ENCODE data around the gene FKBP11. TPM values are rescaled to one million over a fixed set of nuclear protein-coding genes. Genes with fewer than 3 reads are reported as not detected.

FKBP11 gene
- total RNA-seq, 4 donors from 2014 or later, result 12.1 to 35.9 (median 20.9) TPM

GRCh38 chr12:48972213-48972951 is 47.1 kb upstream of the FKBP11 start:
- in situ Hi-C loops (cut with MboI; ENCODE audit: low pct_ligation_motif_present in 1 of 4, low pct_unique_long_range_greater_than_20kb in 1 of 4, low sequenced_read_pairs in 3 of 4), result no loop called here
- peaks cover 9 to 40% (median 32%) of the 10 kb centered on the region in 4 donors for H3K4me1 ChIP-seq

GRCh38 chr12:48970702-48971334 is 45.5 kb upstream of the FKBP11 start:
- no peaks in the 10 kb centered on the region for H3K9me3 ChIP-seq
- peaks cover 9 to 38% (median 32%) of the 10 kb centered on the region in 4 donors for H3K4me1 ChIP-seq
- peak overlapping the region in 1 of 4 donors; percentile 35 for H3K4me3 ChIP-seq
- no peak overlapping the region for H3K27ac ChIP-seq
- H3K27me3 ChIP-seq, result peaks cover 67% of the 10 kb centered on the region
- TF ChIP-seq POLR2A (IDR thresholded peaks at IDR 0.05), result no peak
- TF ChIP-seq CTCF (IDR thresholded peaks at IDR 0.05), result no peak
- TF ChIP-seq EP300 (IDR thresholded peaks at IDR 0.05; ENCODE audit: low read depth), result no peak
- TF ChIP-seq POLR2AphosphoS5 (IDR thresholded peaks at IDR 0.05), result no peak
- DNase-seq, result no peak
- H3K36me3 ChIP-seq, result no peaks in the 10 kb centered on the region
- in situ Hi-C loops (cut with MboI; ENCODE audit: low pct_ligation_motif_present in 1 of 4, low pct_unique_long_range_greater_than_20kb in 1 of 4, low sequenced_read_pairs in 3 of 4), result no loop called here
- intact Hi-C loops (cut with DNase I; ENCODE audit: low total_unique reads), result no loop called here
- 41% methylated on average over 8 of the region's 10 CpGs; no CpG with 5 or more reads in 1 of the 2 donors for WGBS, 2 donors (ENCODE audit: low coverage in 1 of 2)

More at GRCh38 chr12:48972213-48972951, 47.1 kb upstream of the FKBP11 start:
- no peak overlapping the region for H3K4me3 ChIP-seq
- TF ChIP-seq POLR2AphosphoS5 (IDR thresholded peaks at IDR 0.05) (no peak), EP300 (IDR thresholded peaks at IDR 0.05; ENCODE audit: low read depth) (no peak), POLR2A (IDR thresholded peaks at IDR 0.05) (no peak), CTCF (IDR thresholded peaks at IDR 0.05) (no peak)
- no peaks in the 10 kb centered on the region for H3K9me3 ChIP-seq
- WGBS, 2 donors (ENCODE audit: low coverage in 1 of 2), result 19% methylated on average over 12 of the region's 23 CpGs; no CpG with 5 or more reads in 1 of the 2 donors
- H3K27me3 ChIP-seq, result peaks cover 81% of the 10 kb centered on the region
- no peaks in the 10 kb centered on the region for H3K36me3 ChIP-seq
- intact Hi-C loops (cut with DNase I; ENCODE audit: low total_unique reads), result no loop called here
- H3K27ac ChIP-seq, result no peak overlapping the region
- DNase-seq, result no peak

GRCh38 chr12:48969833-48970701 is 44.8 kb upstream of the FKBP11 start:
- TF ChIP-seq CTCF (IDR thresholded peaks at IDR 0.05), result peak in 1 of 5 experiments; percentile 9
- TF ChIP-seq POLR2A (IDR thresholded peaks at IDR 0.05), result no peak
- TF ChIP-seq EP300 (IDR thresholded peaks at IDR 0.05; ENCODE audit: low read depth), result no peak
- TF ChIP-seq POLR2AphosphoS5 (IDR thresholded peaks at IDR 0.05), result no peak
- H3K4me1 ChIP-seq, result peaks cover 9 to 38% (median 32%) of the 10 kb centered on the region in 4 donors
- H3K9me3 ChIP-seq, result no peaks in the 10 kb centered on the region
- DNase-seq, result no peak
- no peak overlapping the region for H3K27ac ChIP-seq
- intact Hi-C loops (cut with DNase I; ENCODE audit: low total_unique reads) (no loop called here), in situ Hi-C loops (cut with MboI; ENCODE audit: low pct_ligation_motif_present in 1 of 4, low pct_unique_long_range_greater_than_20kb in 1 of 4, low sequenced_read_pairs in 3 of 4) (no loop called here)
- H3K36me3 ChIP-seq, result no peaks in the 10 kb centered on the region
- peaks cover 59% of the 10 kb centered on the region for H3K27me3 ChIP-seq
- peak overlapping the region in 2 of 4 donors; percentile 14 to 43 for H3K4me3 ChIP-seq
- 2 to 20% methylated on average over 11 to 40 of the region's 77 CpGs for WGBS, 2 donors (ENCODE audit: low coverage in 1 of 2)

Data from transverse colon (tissue), 4 donors.